Stimulated activated CD8-positive, alpha-beta memory T cell treated with anti-CD3 and anti-CD28 coated beads, Interleukin-2, amount 100 ng/mL, for 1 hour (primary cell): ENCODE data around the gene HUWE1.

ENCODE experiments used
- DNase-seq, 2 donors: peaks; one replicate each; pipeline ENCODE4 v3.0.0-alpha.2; 2020; ENCODE audit warnings: low read depth in 2 of 2

The HUWE1 gene

GRCh38 chrX:53621418-53621986 is 65.0 kb downstream of the HUWE1 start:
- no peak for DNase-seq

GRCh38 chrX:53616946-53617345 is 69.6 kb downstream of the HUWE1 start:
- no peak for DNase-seq

DNA sequence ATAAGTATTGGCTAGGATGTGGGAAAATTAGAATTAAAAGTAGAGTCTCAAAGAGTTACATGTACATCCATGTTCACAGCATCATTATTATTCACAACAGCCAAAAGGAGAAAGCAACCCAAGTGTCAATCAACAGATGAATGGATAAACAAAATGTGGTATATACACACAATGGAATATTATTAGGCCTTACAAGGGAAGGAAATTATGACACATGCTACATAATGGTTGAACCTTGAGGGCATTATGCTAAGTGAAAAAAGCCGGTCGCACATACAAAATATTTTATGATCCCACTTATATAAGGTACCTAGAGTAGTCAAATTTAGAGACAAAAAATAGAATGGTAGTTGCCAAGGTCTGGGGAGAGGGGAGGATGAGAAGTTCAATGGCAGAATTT is 80.1 kb downstream of the HUWE1 start:
- no peak for DNase-seq

DNA sequence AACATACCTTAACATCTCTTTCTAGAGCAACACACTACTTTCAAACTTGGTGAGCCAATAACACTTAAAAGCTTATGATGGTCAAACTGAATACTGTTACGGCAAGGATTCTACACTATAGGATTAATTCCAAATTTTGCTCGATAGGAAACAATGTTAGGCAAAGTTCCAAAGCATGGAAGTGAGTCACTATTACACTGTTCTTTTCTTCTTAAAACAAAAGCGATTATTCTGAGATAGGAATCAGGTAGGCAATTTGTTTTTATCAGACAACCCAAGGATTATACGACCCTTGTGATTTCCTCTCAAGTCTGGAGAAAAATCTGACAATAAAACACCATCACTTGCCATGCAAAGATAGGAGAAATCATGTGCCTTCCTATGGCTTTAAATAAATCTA is 81.5 kb downstream of the HUWE1 start:
- DNase-seq: no peak

GRCh38 chrX:53599781-53600396 is 86.6 kb downstream of the HUWE1 start:
- DNase-seq: no peak

DNA sequence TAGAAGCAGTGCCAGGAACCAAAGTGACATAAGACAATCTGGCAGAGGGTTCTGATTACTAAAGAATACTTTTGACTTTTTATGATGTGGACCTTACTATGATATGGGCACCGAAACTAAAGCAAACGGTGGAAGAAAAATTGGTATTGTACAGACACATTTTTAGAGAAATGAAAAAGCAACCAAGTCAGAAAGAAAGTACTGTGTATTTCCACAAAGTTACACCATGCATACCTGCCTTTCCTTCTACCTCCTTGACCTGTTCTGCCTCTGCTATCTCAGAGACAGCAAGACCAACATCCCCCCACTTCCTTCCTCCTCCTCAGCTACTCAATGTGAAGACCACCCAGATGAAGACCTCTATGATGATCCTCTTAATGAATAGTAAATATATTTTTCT is 88.3 kb downstream of the HUWE1 start:
- no peak for DNase-seq

- DNase-seq: no peak
Observed at GRCh38 chrX:53595266-53595810, 91.2 kb downstream of the HUWE1 start.

- DNase-seq: no peak
Observed at GRCh38 chrX:53594354-53594753, 92.2 kb downstream of the HUWE1 start.

DNA sequence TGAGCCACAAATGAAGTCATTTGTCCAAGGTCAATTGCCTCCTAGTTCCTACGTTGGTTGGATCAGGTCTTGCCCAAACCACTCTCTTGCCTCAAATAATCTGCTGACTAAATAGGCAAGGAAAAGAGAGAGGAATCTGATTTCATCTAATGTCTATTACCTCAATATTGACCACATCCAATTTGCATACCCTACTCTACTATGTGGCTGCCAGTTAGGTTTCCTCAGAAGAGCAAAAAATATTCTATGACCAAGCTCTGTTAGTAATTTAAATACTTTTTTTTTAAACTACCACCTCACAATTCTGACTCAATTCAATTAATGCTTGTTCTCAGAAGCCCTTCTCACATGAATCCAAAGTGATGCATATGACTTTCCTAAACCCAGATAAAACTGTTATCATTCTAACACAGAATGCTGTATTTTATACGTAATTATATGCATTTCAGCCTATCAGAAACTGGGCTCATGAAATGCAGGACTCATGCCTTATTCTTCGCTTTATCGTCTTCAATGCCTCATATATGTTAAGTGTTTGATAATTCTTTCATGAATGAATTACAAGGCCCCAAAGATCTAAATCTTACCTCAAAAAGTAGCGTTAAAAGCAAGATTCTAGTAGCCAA is 98.6 kb downstream of the HUWE1 start:
- no peak for DNase-seq

DNA sequence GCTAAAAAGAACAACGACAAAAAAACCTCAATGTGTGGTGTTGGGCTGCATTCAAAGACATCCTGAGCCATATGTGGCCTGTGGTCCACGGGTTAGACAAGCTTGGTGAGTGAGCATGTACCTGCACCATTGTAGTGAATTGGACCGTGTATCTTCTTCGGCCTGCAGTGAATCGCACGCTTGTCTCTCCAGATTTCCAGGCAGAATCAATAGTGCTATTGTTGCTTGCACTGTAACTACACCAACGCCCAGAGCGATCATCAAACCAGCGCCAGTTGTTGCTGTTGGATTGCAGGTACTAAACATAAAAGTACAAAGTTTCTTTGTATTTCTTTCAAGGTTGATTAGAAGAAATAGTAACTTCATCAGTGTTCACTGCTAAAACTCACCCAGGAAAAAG is 101.6 kb downstream of the HUWE1 start:
- DNase-seq: no peak

DNA sequence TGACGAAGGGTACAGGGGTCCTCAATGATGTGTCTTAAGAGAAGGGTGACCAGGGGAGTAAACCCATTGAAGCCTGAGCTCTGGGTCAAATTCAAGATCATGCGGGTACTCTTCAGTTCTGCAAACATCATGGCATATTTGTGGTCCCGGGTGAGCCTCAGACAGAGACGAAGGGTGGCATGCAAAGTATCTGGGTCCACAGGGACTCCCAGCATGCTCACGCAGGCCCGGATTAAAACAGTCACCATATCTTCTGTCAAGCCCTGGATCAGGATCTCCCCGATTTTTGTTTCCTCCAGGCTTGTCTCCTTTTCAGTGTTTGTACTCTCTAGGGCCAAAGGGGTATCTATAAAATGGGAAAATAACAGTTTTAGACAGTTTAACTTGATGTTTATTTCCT is 102.9 kb downstream of the HUWE1 start:
- no peak for DNase-seq

GRCh38 chrX:53580742-53581504 is 105.6 kb downstream of the HUWE1 start:
- no peak for DNase-seq

DNA sequence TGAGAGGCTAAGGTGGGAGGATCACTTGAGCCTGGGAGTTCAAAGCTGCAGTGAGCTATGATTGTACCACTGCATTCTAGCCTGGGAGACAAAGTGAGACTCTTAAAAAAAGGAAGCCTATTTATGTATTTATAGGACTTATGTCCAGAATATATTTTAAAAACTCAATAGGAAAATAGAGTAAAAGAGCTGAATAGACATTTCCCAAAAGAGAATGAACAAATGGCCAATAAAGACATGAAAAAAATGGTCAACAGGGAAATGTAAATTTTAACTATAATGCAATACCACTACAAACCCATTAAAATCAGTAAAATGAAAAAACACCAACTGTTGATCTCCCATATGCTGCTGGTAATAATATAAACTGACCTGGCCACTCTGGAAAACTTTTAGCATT is 115.0 kb downstream of the HUWE1 start:
- no peak for DNase-seq

- no peak for DNase-seq
Observed at GRCh38 chrX:53563324-53563723, 123.2 kb downstream of the HUWE1 start.

GRCh38 chrX:53561912-53562311 is 124.6 kb downstream of the HUWE1 start:
- DNase-seq: no peak

DNA sequence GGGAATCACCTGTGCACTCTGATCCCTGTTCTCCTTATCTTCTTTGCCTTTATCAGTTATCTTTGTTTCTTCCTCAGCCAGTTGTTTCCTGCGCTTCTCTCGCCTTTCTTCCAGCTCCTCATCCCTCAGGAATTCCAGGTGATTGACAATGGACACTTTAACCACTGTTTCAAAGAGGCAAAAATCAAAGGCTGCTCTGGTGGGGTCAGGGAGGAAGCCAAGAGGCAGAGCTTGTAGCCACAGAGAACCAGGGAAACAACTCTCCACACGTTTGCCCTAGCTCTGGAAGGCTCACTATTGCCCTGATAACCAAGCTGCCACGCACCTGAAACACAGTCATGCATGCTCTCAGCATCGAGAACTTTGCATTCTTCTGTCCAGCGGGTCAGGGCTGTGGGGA is 127.9 kb downstream of the HUWE1 start:
- no peak for DNase-seq

GRCh38 chrX:53556868-53557267 is 129.7 kb downstream of the HUWE1 start:
- no peak for DNase-seq

GRCh38 chrX:53550756-53551463 is 135.6 kb downstream of the HUWE1 start:
- no peak for DNase-seq

DNA sequence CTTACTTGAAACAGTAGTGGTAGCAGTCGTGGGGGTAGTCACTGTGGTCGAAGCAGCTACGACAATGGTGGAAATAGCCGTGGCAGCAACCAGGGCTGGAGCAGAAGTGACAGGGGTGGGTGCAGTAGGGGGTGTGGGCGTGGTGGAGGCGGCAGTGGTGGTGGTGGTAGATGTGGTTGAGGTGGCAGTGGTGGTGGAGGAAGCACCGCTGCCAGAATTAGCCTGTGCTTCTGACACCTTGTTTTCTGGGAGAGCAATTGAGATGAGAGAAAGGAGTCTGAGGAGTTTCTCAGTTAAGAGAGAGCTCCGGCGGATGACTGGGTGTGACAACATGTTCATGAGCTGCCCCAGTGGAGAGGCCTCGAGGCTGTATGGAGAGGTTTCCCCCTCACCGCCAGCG is 138.9 kb downstream of the HUWE1 start:
- no peak for DNase-seq

- no peak for DNase-seq
Observed at GRCh38 chrX:53544936-53545335, 141.6 kb downstream of the HUWE1 start.

DNA sequence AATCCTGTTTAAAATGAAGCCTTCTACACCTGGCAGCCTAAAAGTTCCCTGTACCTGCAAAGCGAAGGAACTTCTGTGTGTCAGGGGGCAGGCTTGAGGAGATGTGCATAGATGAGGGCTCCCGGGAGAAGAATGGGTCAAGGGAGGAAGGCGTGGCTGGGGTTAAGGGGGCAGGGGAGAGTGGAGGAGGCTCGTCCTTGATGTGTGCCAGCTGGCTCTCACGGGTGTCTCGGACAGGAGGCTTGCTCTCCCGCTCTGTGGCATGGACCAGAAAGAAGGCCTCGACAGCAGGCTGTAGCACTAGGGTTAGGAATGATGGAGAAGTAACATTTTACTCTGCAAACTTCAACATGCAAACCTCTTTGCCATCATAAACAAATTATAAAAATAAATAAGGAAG is 147.7 kb downstream of the HUWE1 start:
- no peak for DNase-seq
